Measurements from ENCODE around the gene ANKRD29. TPM values are rescaled to one million over a fixed set of nuclear protein-coding genes. Genes with fewer than 3 reads are reported as not detected.

ANKRD29 gene
- total RNA-seq, 1 donor from 2014 or later, result 14.0 TPM

DNA sequence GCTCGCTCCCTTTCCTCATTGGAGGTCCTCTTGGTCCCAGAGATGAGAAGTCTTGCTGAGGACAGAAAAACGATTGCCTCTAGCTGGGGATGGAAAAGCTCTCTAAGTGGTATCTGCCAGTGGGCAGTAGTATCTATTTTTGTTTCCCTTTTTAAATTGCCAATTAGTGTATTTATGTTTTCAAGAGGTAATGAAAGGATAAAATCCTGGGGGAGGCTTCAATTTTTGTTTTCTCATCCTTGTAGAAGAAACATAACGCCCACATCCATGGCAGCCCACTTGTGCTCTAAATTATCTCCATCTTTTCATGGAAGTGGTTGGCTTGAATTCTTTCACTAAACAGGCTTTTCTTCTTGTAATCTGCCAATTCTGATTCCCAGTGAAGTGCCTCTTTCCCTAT lies 14.3 kb downstream of the ANKRD29 start:
- no peak overlapping the region for H3K4me3 ChIP-seq (ENCODE audit: low read depth, low read length)
- no peaks in the 10 kb centered on the region for H3K27me3 ChIP-seq (ENCODE audit: control insufficient read depth, insufficient read depth, low read length)
- TF ChIP-seq, protein P1, sequence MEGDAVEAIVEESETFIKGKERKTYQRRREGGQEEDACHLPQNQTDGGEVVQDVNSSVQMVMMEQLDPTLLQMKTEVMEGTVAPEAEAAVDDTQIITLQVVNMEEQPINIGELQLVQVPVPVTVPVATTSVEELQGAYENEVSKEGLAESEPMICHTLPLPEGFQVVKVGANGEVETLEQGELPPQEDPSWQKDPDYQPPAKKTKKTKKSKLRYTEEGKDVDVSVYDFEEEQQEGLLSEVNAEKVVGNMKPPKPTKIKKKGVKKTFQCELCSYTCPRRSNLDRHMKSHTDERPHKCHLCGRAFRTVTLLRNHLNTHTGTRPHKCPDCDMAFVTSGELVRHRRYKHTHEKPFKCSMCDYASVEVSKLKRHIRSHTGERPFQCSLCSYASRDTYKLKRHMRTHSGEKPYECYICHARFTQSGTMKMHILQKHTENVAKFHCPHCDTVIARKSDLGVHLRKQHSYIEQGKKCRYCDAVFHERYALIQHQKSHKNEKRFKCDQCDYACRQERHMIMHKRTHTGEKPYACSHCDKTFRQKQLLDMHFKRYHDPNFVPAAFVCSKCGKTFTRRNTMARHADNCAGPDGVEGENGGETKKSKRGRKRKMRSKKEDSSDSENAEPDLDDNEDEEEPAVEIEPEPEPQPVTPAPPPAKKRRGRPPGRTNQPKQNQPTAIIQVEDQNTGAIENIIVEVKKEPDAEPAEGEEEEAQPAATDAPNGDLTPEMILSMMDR (IDR thresholded peaks at IDR 0.05; ENCODE audit: insufficient read depth, low read length, severe bottlenecking), result no peak
- no peak for FAIRE-seq
- H3K36me3 ChIP-seq (ENCODE audit: control insufficient read depth, insufficient read depth, low read length), result peaks cover 2% of the 10 kb centered on the region
- no peak for DNase-seq (ENCODE audit: low read depth)

GRCh38 chr18:23646282-23646681 lies 16.4 kb downstream of the ANKRD29 start:
- no peak for DNase-seq (ENCODE audit: low read depth)
- no peaks in the 10 kb centered on the region for H3K27me3 ChIP-seq (ENCODE audit: control insufficient read depth, insufficient read depth, low read length)
- H3K36me3 ChIP-seq (ENCODE audit: control insufficient read depth, insufficient read depth, low read length), result no peaks in the 10 kb centered on the region
- no peak for FAIRE-seq
- TF ChIP-seq, protein P1 (IDR thresholded peaks at IDR 0.05; ENCODE audit: insufficient read depth, low read length, severe bottlenecking), result no peak
- H3K4me3 ChIP-seq (ENCODE audit: low read depth, low read length), result no peak overlapping the region

GRCh38 chr18:23645568-23646175 lies 17.0 kb downstream of the ANKRD29 start:
- FAIRE-seq, result no peak

DNA sequence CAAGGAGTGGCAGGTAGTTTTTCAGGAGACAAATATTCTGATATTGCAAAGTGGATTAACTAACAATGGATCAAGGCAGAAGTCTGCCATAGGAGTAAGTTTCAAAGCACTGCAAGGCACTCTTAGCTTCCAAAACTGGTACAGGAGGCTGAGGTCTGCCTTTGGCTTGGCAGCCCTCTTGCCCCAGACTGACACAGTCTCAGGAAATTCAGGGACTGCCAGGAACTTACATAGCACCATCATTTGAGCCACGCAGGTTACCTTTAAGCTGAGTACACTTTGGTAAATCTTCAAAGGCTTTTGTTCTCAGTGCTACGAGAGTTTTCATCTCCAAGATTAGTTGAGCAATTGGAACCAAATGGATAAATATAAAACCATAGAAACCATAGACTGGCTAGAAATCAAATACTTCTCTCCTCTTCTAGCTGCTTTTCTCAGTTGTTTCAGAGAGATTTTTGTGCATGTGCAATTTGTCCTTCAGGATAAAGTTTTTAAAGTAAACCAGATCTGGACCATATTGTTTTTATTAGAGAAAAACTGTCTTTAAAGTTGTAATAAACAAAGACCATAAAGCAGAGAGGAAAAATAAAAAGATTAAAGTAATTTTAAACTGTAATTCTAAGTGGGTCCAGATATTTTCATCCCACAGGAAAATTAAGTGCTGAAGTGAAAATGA lies 18.8 kb downstream of the ANKRD29 start:
- DNase-seq (ENCODE audit: low read depth) (no peak), FAIRE-seq (no peak)
- Histone ChIP-seq H3K27me3 (ENCODE audit: control insufficient read depth, insufficient read depth, low read length) (no peaks in the 10 kb centered on the region), H3K4me3 (ENCODE audit: low read depth, low read length) (no peak overlapping the region), H3K36me3 (ENCODE audit: control insufficient read depth, insufficient read depth, low read length) (no peaks in the 10 kb centered on the region)
- TF ChIP-seq, protein P1 (IDR thresholded peaks at IDR 0.05; ENCODE audit: insufficient read depth, low read length, severe bottlenecking), result no peak

More at GRCh38 chr18:23645568-23646175, 17.0 kb downstream of the ANKRD29 start:
- H3K4me3 ChIP-seq (ENCODE audit: low read depth, low read length), result no peak overlapping the region
- TF ChIP-seq, protein P1 (IDR thresholded peaks at IDR 0.05; ENCODE audit: insufficient read depth, low read length, severe bottlenecking), result no peak
- no peaks in the 10 kb centered on the region for H3K27me3 ChIP-seq (ENCODE audit: control insufficient read depth, insufficient read depth, low read length)
- no peak for DNase-seq (ENCODE audit: low read depth)
- no peaks in the 10 kb centered on the region for H3K36me3 ChIP-seq (ENCODE audit: control insufficient read depth, insufficient read depth, low read length)

DNA sequence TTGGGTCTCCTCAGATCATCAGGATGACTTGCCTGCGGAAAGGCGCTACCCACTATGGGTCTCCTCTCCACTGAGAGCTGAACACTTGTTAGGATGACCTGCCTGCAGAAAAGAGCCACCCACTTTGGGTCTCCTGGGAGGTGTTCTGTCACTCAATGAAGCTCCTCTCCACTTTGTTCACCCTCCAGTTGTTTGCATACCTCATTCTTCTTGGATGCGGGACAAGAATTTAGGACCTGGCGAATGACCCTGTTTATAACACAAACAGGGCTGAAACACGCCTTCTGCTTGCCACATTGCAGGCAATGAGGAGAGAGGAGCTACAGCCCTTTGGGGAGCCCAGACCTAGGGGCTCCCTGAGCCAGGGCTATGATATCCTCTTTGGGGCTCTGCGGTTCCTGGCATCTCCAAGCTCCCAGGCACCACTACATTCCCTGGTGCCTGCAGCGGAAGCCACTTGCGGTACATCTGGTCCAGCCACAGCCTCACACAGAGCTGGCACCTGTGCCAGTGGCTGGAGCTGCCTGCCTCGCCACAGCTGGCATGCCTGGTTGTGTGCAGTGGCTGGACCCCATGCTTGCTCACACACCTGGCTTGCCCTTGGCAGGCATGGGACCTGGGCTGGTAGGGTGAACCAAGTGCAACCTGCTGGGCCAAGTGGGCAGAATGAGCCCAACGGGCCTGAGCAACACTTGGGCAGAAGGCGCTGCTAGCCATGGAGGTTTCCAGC lies 20.6 kb downstream of the ANKRD29 start:
- Histone ChIP-seq H3K4me3 (ENCODE audit: low read depth, low read length) (no peak overlapping the region), H3K27me3 (ENCODE audit: control insufficient read depth, insufficient read depth, low read length) (no peaks in the 10 kb centered on the region), H3K36me3 (ENCODE audit: control insufficient read depth, insufficient read depth, low read length) (no peaks in the 10 kb centered on the region)
- FAIRE-seq, result no peak
- TF ChIP-seq, protein P1 (IDR thresholded peaks at IDR 0.05; ENCODE audit: insufficient read depth, low read length, severe bottlenecking), result no peak
- no peak for DNase-seq (ENCODE audit: low read depth)
